Measurements from ENCODE around the gene RAD51B.

DNA sequence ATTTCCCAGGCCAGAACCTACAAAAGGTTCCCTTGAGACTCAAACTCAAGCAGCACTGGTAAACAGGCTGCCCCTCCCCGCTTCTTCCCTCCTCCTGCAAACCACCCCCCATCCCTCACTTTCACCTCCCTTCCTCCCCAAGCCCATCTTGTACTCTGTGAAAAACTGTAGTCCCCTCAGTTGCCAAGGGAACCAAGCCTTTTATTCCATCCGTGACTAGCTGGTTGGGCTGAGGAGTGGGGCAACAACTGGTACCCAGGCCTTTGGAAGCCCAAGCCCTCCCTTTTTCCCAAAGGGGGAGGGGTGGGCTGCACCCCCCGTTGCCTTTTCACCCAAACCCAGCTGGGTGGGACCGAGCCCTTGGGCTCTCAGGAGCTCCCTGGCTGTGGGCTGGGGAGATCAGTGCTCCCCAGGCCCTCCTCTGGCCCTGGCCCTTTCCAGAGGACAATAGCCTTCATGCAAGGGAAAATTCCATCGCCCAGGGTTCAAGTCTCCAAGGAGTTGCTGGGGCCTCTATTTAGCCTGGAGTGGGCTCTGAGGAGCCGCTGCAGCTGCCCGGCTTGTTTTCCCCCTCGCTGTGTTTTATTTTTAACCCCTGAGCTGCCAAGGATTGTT, 911.3 kb downstream of the RAD51B start:
- no peak for TF ChIP-seq POLR2A (IDR thresholded peaks at IDR 0.05)
- TF ChIP-seq CTCF (IDR thresholded peaks at IDR 0.05) = no peak
